A549 (cell line): Measurements from ENCODE around the gene CD9.

Experiments
- BCL3 ChIP-seq: fragments of >200 bp; sonication (Bioruptor Twin); formaldehyde crosslinking; IDR thresholded peaks from 3 replicates; pipeline ENCODE4 v1.6.1; 2016
- BHLHE40 ChIP-seq: IDR thresholded peaks from 2 replicates; pipeline ENCODE4 v1.6.1; 2012; ENCODE audit warnings: low read depth, low read length, inconsistent platforms
- CEBPB ChIP-seq, 2 experiments: fragments of >200 bp in 1 of 2; sonication (Bioruptor Twin) in 1 of 2; formaldehyde crosslinking in 1 of 2; IDR thresholded peaks; 2 replicates each; pipeline ENCODE4 v1.6.1; 2012 to 2016
- CHD2 ChIP-seq: fragments of 150-350 bp; IDR thresholded peaks from 2 replicates; pipeline ENCODE4 v1.6.1; 2014; ENCODE audit warnings: low read length; ENCODE audit not compliant: partially characterized antibody
- CTCF ChIP-seq: fragments of >200 bp; sonication (Bioruptor Twin); formaldehyde crosslinking; IDR thresholded peaks from 3 replicates; pipeline ENCODE4 v1.5.1; 2016
- E2F6 ChIP-seq: IDR thresholded peaks from 2 replicates; pipeline ENCODE4 v1.6.1; 2012; ENCODE audit warnings: low read depth, borderline replicate concordance
- ESRRA ChIP-seq: fragments of 150-350 bp; IDR thresholded peaks from 2 replicates; pipeline ENCODE4 v1.6.1; 2014; ENCODE audit warnings: mild to moderate bottlenecking, low read length, borderline replicate concordance
- MAX ChIP-seq: IDR thresholded peaks from 2 replicates; pipeline ENCODE4 v1.6.1; 2012
- POLR2A ChIP-seq: IDR thresholded peaks from 2 replicates; pipeline ENCODE4 v1.6.1; 2012; ENCODE audit warnings: mild to moderate bottlenecking, low read length
- POLR2AphosphoS2 ChIP-seq: conservative IDR thresholded peaks from 2 replicates; pipeline ENCODE4 v1.6.1; 2012; ENCODE audit warnings: low read length, improper control_type of control experiment, inconsistent platforms
- USF2 ChIP-seq: fragments of 450-650 bp; IDR thresholded peaks from 2 replicates; pipeline ENCODE4 v1.6.1; 2014; ENCODE audit warnings: antibody characterized with exemption
- ZC3H11A ChIP-seq: fragments of 450-650 bp; IDR thresholded peaks from 2 replicates; pipeline ENCODE4 v1.6.1; 2014; ENCODE audit warnings: antibody characterized with exemption, mild to moderate bottlenecking

- TF ChIP-seq CTCF, result no peak
- TF ChIP-seq MAX, result no peak
- no peak for TF ChIP-seq POLR2A
- no peak for TF ChIP-seq CEBPB (IDR thresholded peaks at IDR 0.05)
- TF ChIP-seq USF2, result no peak
- TF ChIP-seq CHD2, result no peak
- TF ChIP-seq ESRRA, result no peak
- TF ChIP-seq E2F6, result no peak
- no peak for TF ChIP-seq ZC3H11A
- no peak for TF ChIP-seq BHLHE40
- TF ChIP-seq BCL3, result no peak
- TF ChIP-seq POLR2AphosphoS2, result no peak
Observed at GRCh38 chr12:6231359-6232268, 31.4 kb downstream of the CD9 start.
